ENCODE measurements around the gene CTNND1.

DNA sequence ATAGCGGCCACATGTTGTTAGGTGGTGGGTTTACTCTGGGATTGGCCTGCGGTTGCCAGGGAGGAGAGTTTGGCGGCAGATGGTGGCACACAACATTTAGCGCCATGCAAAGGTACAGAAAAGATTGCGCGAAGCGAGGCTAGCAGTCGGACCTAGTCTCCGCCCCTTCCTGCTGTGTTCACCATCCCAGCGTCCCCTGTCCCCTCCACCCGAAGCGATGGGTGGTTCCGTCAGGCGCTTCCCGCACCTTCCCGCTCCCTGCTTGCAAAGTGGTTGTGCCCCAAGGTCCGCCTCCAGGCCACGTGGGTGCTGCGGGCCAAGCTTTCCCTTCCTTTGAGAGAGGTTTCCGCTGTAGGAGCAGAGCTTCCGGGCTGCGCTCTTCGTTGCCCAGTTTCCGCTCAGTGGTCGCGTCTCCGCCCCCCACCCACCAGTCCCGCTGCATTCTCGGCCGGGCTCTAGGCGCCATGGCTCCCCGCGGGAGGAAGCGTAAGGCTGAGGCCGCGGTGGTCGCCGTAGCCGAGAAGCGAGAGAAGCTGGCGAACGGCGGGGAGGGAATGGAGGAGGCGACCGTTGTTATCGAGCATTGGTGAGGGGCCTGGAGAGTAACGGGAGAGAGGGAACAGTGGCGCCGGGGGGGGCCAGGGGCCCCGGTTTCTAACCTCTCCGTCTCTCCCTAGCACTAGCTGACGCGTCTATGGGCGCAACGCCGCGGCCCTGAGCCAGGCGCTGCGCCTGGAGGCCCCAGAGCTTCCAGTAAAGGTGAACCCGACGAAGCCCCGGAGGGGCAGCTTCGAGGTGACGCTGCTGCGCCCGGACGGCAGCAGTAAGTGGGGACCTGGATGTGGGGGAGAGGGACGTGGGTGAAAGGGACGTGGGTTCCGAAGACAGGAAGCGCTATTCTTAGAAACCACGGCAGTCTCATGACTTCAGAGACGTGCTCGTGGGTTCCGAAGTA is 20.2 kb upstream of the CTNND1 start, which contains the start of gene SELENOH:
- TF ChIP-seq, protein P1, sequence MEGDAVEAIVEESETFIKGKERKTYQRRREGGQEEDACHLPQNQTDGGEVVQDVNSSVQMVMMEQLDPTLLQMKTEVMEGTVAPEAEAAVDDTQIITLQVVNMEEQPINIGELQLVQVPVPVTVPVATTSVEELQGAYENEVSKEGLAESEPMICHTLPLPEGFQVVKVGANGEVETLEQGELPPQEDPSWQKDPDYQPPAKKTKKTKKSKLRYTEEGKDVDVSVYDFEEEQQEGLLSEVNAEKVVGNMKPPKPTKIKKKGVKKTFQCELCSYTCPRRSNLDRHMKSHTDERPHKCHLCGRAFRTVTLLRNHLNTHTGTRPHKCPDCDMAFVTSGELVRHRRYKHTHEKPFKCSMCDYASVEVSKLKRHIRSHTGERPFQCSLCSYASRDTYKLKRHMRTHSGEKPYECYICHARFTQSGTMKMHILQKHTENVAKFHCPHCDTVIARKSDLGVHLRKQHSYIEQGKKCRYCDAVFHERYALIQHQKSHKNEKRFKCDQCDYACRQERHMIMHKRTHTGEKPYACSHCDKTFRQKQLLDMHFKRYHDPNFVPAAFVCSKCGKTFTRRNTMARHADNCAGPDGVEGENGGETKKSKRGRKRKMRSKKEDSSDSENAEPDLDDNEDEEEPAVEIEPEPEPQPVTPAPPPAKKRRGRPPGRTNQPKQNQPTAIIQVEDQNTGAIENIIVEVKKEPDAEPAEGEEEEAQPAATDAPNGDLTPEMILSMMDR (conservative IDR thresholded peaks at IDR 0.05; ENCODE audit: low read length) = no peak
- TF ChIP-seq EZH2phosphoT487 (IDR thresholded peaks at IDR 0.05; ENCODE audit: borderline replicate concordance, low read depth, low read length) = no peak
